Gastrocnemius medialis (tissue), 4 donors: ENCODE measurements around the gene MRPS25.

Experiments
- CTCF ChIP-seq, 5 experiments: fragments of 450-650 bp in 3 of 5; fragments of 200-600 bp in 2 of 5; sonication (generic) in 2 of 5; IDR thresholded peaks in 4 of 5; conservative IDR thresholded peaks in 1 of 5; 1 replicate in 4 of 5; 2 replicates in 1 of 5; pipeline ENCODE4 v1.5.1; 2016 to 2019; ENCODE audit warnings: antibody characterized with exemption in 5 of 5, mild to moderate bottlenecking in 3 of 5, moderate library complexity in 3 of 5
- POLR2A ChIP-seq, 2 donors: fragments of 450-650 bp; IDR thresholded peaks; one replicate each; pipeline ENCODE4 v1.6.1; 2017; ENCODE audit warnings: antibody characterized with exemption in 2 of 2, mild to moderate bottlenecking in 2 of 2, moderate library complexity in 2 of 2

DNA sequence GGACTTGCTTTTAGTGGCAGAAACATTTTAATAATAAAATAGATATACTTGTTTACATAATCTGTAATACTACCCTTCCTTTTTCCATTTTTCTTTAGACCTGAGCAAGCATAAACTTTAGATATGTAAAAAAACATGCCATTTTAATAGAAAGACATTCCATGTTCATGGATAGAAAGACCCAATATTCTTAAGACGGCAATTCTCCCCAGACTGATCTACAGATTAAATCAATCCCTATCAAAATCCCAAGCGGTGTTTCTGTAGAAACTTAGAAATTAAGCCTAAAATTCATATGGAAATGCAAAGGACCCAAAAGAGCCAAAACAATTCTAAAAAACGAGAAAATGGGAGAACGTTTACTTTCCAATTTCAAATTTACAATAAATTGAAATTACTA, 11.6 kb downstream of the MRPS25 start:
- TF ChIP-seq CTCF (IDR thresholded peaks at IDR 0.05 in 4 of 5, conservative IDR thresholded peaks at IDR 0.05 in 1 of 5) (no peak), POLR2A (IDR thresholded peaks at IDR 0.05) (no peak)
